Fibroblast of lung (primary cell): ENCODE measurements around the gene PBOV1. TPM values are rescaled to one million over a fixed set of nuclear protein-coding genes. Genes with fewer than 3 reads are reported as not detected.

Experiments used
- DNase-seq, 2 donors: peaks; one replicate each; pipeline versions ENCODE4 v3.0.0 to v3.0.0-alpha.2; 2010; ENCODE audit warnings: low read depth in 2 of 2
- H2AFZ ChIP-seq: 2 replicates; pipeline ENCODE4 v1.5.1; 2012; ENCODE audit warnings: low read length, control low read depth, inconsistent platforms
- H3K27ac ChIP-seq: 2 replicates; pipeline ENCODE4 v1.5.1; 2011; ENCODE audit warnings: low read length, control low read depth; ENCODE audit not compliant: insufficient read depth
- H3K27me3 ChIP-seq: 2 replicates; pipeline ENCODE4 v1.5.1; 2011; ENCODE audit warnings: mild to moderate bottlenecking, low read length; ENCODE audit not compliant: control insufficient read depth, insufficient read depth
- H3K36me3 ChIP-seq: 2 replicates; pipeline ENCODE4 v1.5.1; 2011; ENCODE audit warnings: low read length; ENCODE audit not compliant: control insufficient read depth, insufficient read depth
- H3K4me1 ChIP-seq: 2 replicates; pipeline ENCODE4 v1.5.1; 2011; ENCODE audit warnings: low read length; ENCODE audit not compliant: control insufficient read depth, insufficient read depth; ENCODE audit errors: extremely low read depth
- H3K4me2 ChIP-seq: 2 replicates; pipeline ENCODE4 v1.5.1; 2011; ENCODE audit warnings: low read length, control low read depth; ENCODE audit not compliant: insufficient read depth; ENCODE audit errors: extremely low read depth
- H3K4me3 ChIP-seq, 4 experiments: fragments of 200-600 bp in 1 of 4; sonication (generic) in 1 of 4; replicated peaks in 1 of 4; 2 replicates each; pipeline ENCODE4 v1.5.1; 2011 to 2016; ENCODE audit warnings: low read length in 4 of 4, low read depth in 3 of 4, mild to moderate bottlenecking in 3 of 4, control low read depth in 2 of 4, inconsistent platforms in 1 of 4, mixed read lengths in 1 of 4; ENCODE audit not compliant: insufficient read depth in 1 of 4; ENCODE audit errors: control extremely low read depth in 1 of 4
- H3K79me2 ChIP-seq: 2 replicates; pipeline ENCODE4 v1.5.1; 2012; ENCODE audit warnings: mild to moderate bottlenecking, low read length, inconsistent platforms; ENCODE audit not compliant: control insufficient read depth, insufficient read depth
- H3K9ac ChIP-seq: 2 replicates; pipeline ENCODE4 v1.5.1; 2011; ENCODE audit warnings: mild to moderate bottlenecking, low read length, control low read depth; ENCODE audit not compliant: insufficient read depth
- H3K9me3 ChIP-seq: 2 replicates; pipeline ENCODE4 v1.5.1; 2012; ENCODE audit warnings: low read depth, low read length; ENCODE audit not compliant: control insufficient read depth, insufficient read depth
- H4K20me1 ChIP-seq: 2 replicates; pipeline ENCODE4 v1.5.1; 2011; ENCODE audit warnings: low read length; ENCODE audit not compliant: control insufficient read depth, insufficient read depth; ENCODE audit errors: extremely low read depth
- CTCF ChIP-seq, 2 donors: IDR thresholded peaks in 1 of 2; conservative IDR thresholded peaks in 1 of 2; 1 replicate in 1 of 2; 2 replicates in 1 of 2; pipeline ENCODE4 v1.5.1; 2011 to 2012; ENCODE audit warnings: low read length in 2 of 2, control low read depth in 1 of 2, inconsistent platforms in 1 of 2, low read depth in 1 of 2, mild to moderate bottlenecking in 1 of 2
- EZH2 ChIP-seq: IDR thresholded peaks from 2 replicates; pipeline ENCODE4 v1.5.1; 2012; ENCODE audit warnings: low read length, control low read depth, mild to moderate bottlenecking; ENCODE audit errors: missing control alignments
- polyA plus RNA-seq, 2 donors: library from polyadenylated mRNA; depleted of rRNA in 1 of 2; stranded (reverse) in 1 of 2; unstranded in 1 of 2; fragments of >200 nt; gene quantifications; 2 replicates each; pipeline ENCODE4 v1.2.1, GENCODE V29; 2011 to 2012; ENCODE audit warnings: missing spikeins in 1 of 2
- total RNA-seq: library from RNA; depleted of rRNA; stranded (reverse); fragments of >200 nt; gene quantifications from 2 replicates; pipeline ENCODE4 v1.2.1, GENCODE V29; 2014

PBOV1 gene
- total and polyA plus RNA-seq, 2 donors (not counting 1 experiment from before 2014, with no cell fraction given) = not detected

- no peak for TF ChIP-seq CTCF (conservative IDR thresholded peaks at IDR 0.05 in 1 of 2, IDR thresholded peaks at IDR 0.05 in 1 of 2; ENCODE audit: low read depth in 1 of 2, low read length in 2 of 2)
- TF ChIP-seq EZH2 = no peak
- no peak overlapping the region for H3K4me2 ChIP-seq
- peaks cover 3% of the 10 kb centered on the region for H3K27me3 ChIP-seq
- no peaks in the 10 kb centered on the region for H3K4me1 ChIP-seq
- no peaks in the 10 kb centered on the region for H3K79me2 ChIP-seq
- DNase-seq = no peak
- H3K27ac ChIP-seq = no peak overlapping the region
- H3K9ac ChIP-seq = no peak overlapping the region
- H3K4me3 ChIP-seq = no peak overlapping the region
- H3K36me3 ChIP-seq = no peaks in the 10 kb centered on the region
- H3K9me3 ChIP-seq = no peaks in the 10 kb centered on the region
- H2AFZ ChIP-seq = no peak overlapping the region
- H4K20me1 ChIP-seq = no peaks in the 10 kb centered on the region
Measured at GRCh38 chr6:138182939-138183789, 35.1 kb downstream of the PBOV1 start.

- no peak overlapping the region for H2AFZ ChIP-seq
- H3K36me3 ChIP-seq = no peaks in the 10 kb centered on the region
- H3K27ac ChIP-seq = no peak overlapping the region
- no peaks in the 10 kb centered on the region for H3K4me1 ChIP-seq
- H3K9ac ChIP-seq = no peak overlapping the region
- DNase-seq = no peak
- H3K9me3 ChIP-seq = no peaks in the 10 kb centered on the region
- H3K79me2 ChIP-seq = no peaks in the 10 kb centered on the region
- no peak overlapping the region for H3K4me3 ChIP-seq
- no peak for TF ChIP-seq CTCF (conservative IDR thresholded peaks at IDR 0.05 in 1 of 2, IDR thresholded peaks at IDR 0.05 in 1 of 2; ENCODE audit: low read depth in 1 of 2, low read length in 2 of 2)
- no peak for TF ChIP-seq EZH2
- H3K27me3 ChIP-seq = no peaks in the 10 kb centered on the region
- H4K20me1 ChIP-seq = no peaks in the 10 kb centered on the region
- H3K4me2 ChIP-seq = no peak overlapping the region
Measured at GRCh38 chr6:138176652-138177232, 41.5 kb downstream of the PBOV1 start.

- no peaks in the 10 kb centered on the region for H3K79me2 ChIP-seq
- DNase-seq = no peak
- H3K9me3 ChIP-seq = no peaks in the 10 kb centered on the region
- H3K4me1 ChIP-seq = no peaks in the 10 kb centered on the region
- H3K4me3 ChIP-seq = no peak overlapping the region
- H2AFZ ChIP-seq = no peak overlapping the region
- no peaks in the 10 kb centered on the region for H3K27me3 ChIP-seq
- H3K27ac ChIP-seq = no peak overlapping the region
- H4K20me1 ChIP-seq = no peaks in the 10 kb centered on the region
- no peaks in the 10 kb centered on the region for H3K36me3 ChIP-seq
- TF ChIP-seq EZH2 (no peak), CTCF (conservative IDR thresholded peaks at IDR 0.05 in 1 of 2, IDR thresholded peaks at IDR 0.05 in 1 of 2; ENCODE audit: low read depth in 1 of 2, low read length in 2 of 2) (no peak)
- H3K9ac ChIP-seq = no peak overlapping the region
- H3K4me2 ChIP-seq = no peak overlapping the region
Measured at GRCh38 chr6:138175596-138175995, 42.7 kb downstream of the PBOV1 start.
